DOHH2 (cell line): ENCODE results near the gene MRPL44.

Experiments
- CTCF ChIP-seq: fragments of 200-600 bp; sonication (generic); IDR thresholded peaks from one replicate; pipeline ENCODE4 v1.5.1; 2014; ENCODE audit warnings: antibody characterized with exemption, mild to moderate bottlenecking, low read depth, low read length; ENCODE audit not compliant: poor library complexity, severe bottlenecking
- EZH2phosphoT487 ChIP-seq: fragments of 200-600 bp; sonication (generic); IDR thresholded peaks from 2 replicates; pipeline ENCODE4 v1.6.1; 2017; ENCODE audit warnings: borderline replicate concordance, mild to moderate bottlenecking, antibody characterized with exemption, low read length, moderate library complexity, mixed read lengths

DNA sequence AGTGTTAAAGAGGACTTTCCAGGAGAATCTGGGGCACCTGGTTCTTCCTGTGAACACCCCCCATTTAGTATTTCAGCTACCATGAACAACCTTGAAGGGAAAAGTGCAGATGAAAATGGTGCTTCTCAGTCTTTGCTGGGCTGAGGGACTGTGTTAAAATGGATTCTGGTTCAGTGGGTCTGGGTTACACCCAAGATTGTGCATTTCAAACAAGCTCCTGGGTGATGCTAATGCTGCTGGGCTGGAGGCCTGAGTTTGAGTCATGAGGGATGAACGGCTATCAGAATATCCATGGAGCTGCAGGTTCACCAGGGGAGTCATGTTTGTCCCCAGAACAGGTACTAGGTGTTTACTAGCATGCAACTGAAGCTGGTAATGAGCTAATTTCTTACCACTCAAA is 24.0 kb downstream of the MRPL44 start:
- TF ChIP-seq CTCF (no peak), EZH2phosphoT487 (no peak)
